ENCODE data around the gene CEP290. TPM values are rescaled to one million over a fixed set of nuclear protein-coding genes. Genes with fewer than 3 reads are reported as not detected.

The CEP290 gene
- total and polyA plus RNA-seq, 2 donors (not counting 3 experiments of a cell fraction or from before 2014, with no cell fraction given) = 3.9 to 16.5 TPM

DNA sequence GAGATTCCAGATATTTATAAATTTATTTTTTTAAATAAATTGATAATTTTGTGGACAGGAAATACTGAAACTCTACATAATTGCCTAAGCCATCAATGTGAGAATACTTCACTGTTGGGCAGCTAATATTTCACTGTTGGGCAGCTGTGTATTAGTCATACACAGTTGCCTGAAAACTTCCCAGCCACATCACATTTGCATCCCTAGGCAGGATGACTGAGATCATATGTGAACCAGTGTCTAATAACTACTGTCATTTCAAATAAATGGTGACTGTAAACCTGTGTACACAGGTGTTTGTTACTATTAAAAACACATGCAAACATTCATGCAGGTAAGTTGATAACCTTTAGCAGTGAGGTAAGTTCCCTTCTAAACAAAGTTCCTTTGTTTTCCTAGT is 44.1 kb upstream of the CEP290 start:
- no peak overlapping the region for H2AFZ ChIP-seq (ENCODE audit: low read depth, low read length)
- H4K20me1 ChIP-seq (replicated peaks; ENCODE audit: control insufficient read depth, extremely low read depth, insufficient read depth, low read length) = no peaks in the 10 kb centered on the region
- FAIRE-seq = no peak
- peak; percentile 46 for TF ChIP-seq FOS (IDR thresholded peaks at IDR 0.05; ENCODE audit: borderline replicate concordance, insufficient read depth, low read length)
- TF ChIP-seq MAX (IDR thresholded peaks at IDR 0.05; ENCODE audit: insufficient read depth, insufficient read length) = no peak
- no peak overlapping the region for H3K4me2 ChIP-seq (ENCODE audit: insufficient read depth, low read length)
- no peaks in the 10 kb centered on the region for H3K27me3 ChIP-seq (ENCODE audit: control insufficient read depth in 2 of 2, insufficient read depth in 2 of 2, low read length in 2 of 2)
- intact Hi-C loops (cut with micrococcal nuclease) (no loop called here), dilution Hi-C loops (cut with MboI; ENCODE audit: extremely low pct_ligation_motif_present, low sequenced_read_pairs) (no loop called here)
- H3K9ac ChIP-seq (replicated peaks; ENCODE audit: extremely low read depth, insufficient read depth, low read length) = no peak overlapping the region
- no peak overlapping the region for H3K27ac ChIP-seq (ENCODE audit: insufficient read depth, low read depth, low read length)
- CTCF ChIA-PET = interaction anchor here (0.9 kb wide), 1 partner anchor 10 kb away, joined by 3 read pairs; no protein-coding TSS in a partner anchor
- POLR2A ChIA-PET = no interaction called here
- no peaks in the 10 kb centered on the region for H3K79me2 ChIP-seq (ENCODE audit: control insufficient read depth, insufficient read depth, low read length)
- H3K4me3 ChIP-seq (replicated peaks in 1 of 3; ENCODE audit: insufficient read depth in 1 of 3, low read depth in 1 of 3, low read length in 3 of 3) = no peak overlapping the region
- DNase-seq (ENCODE audit: low read depth, low spot score) = peak; percentile 40
- H3K4me1 ChIP-seq (ENCODE audit: control insufficient read depth, extremely low read depth, insufficient read depth, low read length) = no peaks in the 10 kb centered on the region
- no peaks in the 10 kb centered on the region for H3K9me1 ChIP-seq (replicated peaks; ENCODE audit: control insufficient read depth, extremely low read depth, insufficient read depth, low read length)
- H3K36me3 ChIP-seq (ENCODE audit: control insufficient read depth in 2 of 2, extremely low read depth in 1 of 2, insufficient read depth in 2 of 2, low read length in 2 of 2) = no peaks in the 10 kb centered on the region
- no TSS peak for BruUV-seq (replicated peaks)
- H3K9me3 ChIP-seq (replicated peaks; ENCODE audit: control insufficient read depth, insufficient read depth, low read length) = no peaks in the 10 kb centered on the region

GRCh38 chr12:88185279-88185678 is 43.4 kb upstream of the CEP290 start:
- intact Hi-C loops (cut with micrococcal nuclease) = no loop called here

More at GRCh38 chr12:88185279-88185678, 43.4 kb upstream of the CEP290 start:
- ChIA-PET CTCF (interaction anchor here (0.9 kb wide), 1 partner anchor 9 kb away, joined by 3 read pairs; no protein-coding TSS in a partner anchor), POLR2A (no interaction called here)
- no peak for TF ChIP-seq GATA2 (IDR thresholded peaks at IDR 0.05; ENCODE audit: insufficient read depth, insufficient read length, low read depth, low read length)
- TF ChIP-seq EZH2 (IDR thresholded peaks at IDR 0.05; ENCODE audit: borderline replicate concordance, low read depth, low read length, severe bottlenecking) = no peak
- H3K36me3 ChIP-seq (ENCODE audit: control insufficient read depth in 2 of 2, extremely low read depth in 1 of 2, insufficient read depth in 2 of 2, low read length in 2 of 2) = no peaks in the 10 kb centered on the region
- H3K4me2 ChIP-seq (ENCODE audit: insufficient read depth, low read length) = no peak overlapping the region
- no peaks in the 10 kb centered on the region for H3K9me3 ChIP-seq (replicated peaks; ENCODE audit: control insufficient read depth, insufficient read depth, low read length)
- no peaks in the 10 kb centered on the region for H3K4me1 ChIP-seq (ENCODE audit: control insufficient read depth, extremely low read depth, insufficient read depth, low read length)
- BruUV-seq (replicated peaks) = no TSS peak
- no peak overlapping the region for H3K27ac ChIP-seq (ENCODE audit: insufficient read depth, low read depth, low read length)
- DNase-seq (ENCODE audit: low read depth, low spot score) (no peak), FAIRE-seq (no peak)
- H3K79me2 ChIP-seq (ENCODE audit: control insufficient read depth, insufficient read depth, low read length) = no peaks in the 10 kb centered on the region
- no peaks in the 10 kb centered on the region for H3K27me3 ChIP-seq (ENCODE audit: control insufficient read depth in 2 of 2, insufficient read depth in 2 of 2, low read length in 2 of 2)
- H3K4me3 ChIP-seq (replicated peaks in 1 of 3; ENCODE audit: insufficient read depth in 1 of 3, low read depth in 1 of 3, low read length in 3 of 3) = no peak overlapping the region
- no peaks in the 10 kb centered on the region for H3K9me1 ChIP-seq (replicated peaks; ENCODE audit: control insufficient read depth, extremely low read depth, insufficient read depth, low read length)
- H4K20me1 ChIP-seq (replicated peaks; ENCODE audit: control insufficient read depth, extremely low read depth, insufficient read depth, low read length) = no peaks in the 10 kb centered on the region
- no peak overlapping the region for H2AFZ ChIP-seq (ENCODE audit: low read depth, low read length)
- no peak overlapping the region for H3K9ac ChIP-seq (replicated peaks; ENCODE audit: extremely low read depth, insufficient read depth, low read length)
- dilution Hi-C loops (cut with MboI; ENCODE audit: extremely low pct_ligation_motif_present, low sequenced_read_pairs) = no loop called here

Data from endothelial cell of umbilical vein (primary cell).